ENCODE results near the gene GRB7. TPM values are rescaled to one million over a fixed set of nuclear protein-coding genes. Genes with fewer than 3 reads are reported as not detected.

Gene GRB7
- total RNA-seq, 1 experiment from 2014 or later, result 1.5 TPM

DNA sequence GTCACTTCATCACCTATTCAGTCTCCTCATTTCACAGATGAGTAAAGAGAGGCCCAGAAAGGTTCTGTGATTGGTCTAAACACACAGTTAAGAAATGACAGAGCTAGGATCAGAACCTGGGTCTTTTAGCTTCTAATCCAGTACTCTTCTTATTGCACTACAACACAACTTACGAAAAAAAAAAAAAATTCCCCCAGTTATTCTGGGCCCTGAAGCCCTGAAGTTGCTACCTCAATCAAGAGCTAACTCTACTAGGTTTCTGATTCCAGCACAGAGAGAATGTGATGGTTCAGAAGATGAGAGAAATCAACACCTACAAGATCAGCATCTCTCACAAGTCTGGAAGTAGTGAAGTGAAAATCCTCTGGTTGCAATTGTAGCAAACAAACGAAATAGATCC is 37.3 kb downstream of the GRB7 start:
- peaks cover 85% of the 10 kb centered on the region for H3K79me2 ChIP-seq (ENCODE audit: low read length)
- H2AFZ ChIP-seq (ENCODE audit: low read length), result no peak overlapping the region
- peaks cover 100% of the 10 kb centered on the region for H3K4me1 ChIP-seq (ENCODE audit: low read length)
- DNase-seq, result peak; percentile 46
- H3K4me2 ChIP-seq (ENCODE audit: low read depth, low read length, poor library complexity, severe bottlenecking), result peak overlapping the region; percentile 65
- H3K4me3 ChIP-seq (ENCODE audit: low read length), result peak overlapping the region; percentile 7; the same call in 1 of the 2 replicates
- H3K27ac ChIP-seq (ENCODE audit: low read length), result peak overlapping the region; percentile 96
- no peaks in the 10 kb centered on the region for H3K27me3 ChIP-seq (ENCODE audit: low read length)
- H3K9ac ChIP-seq (ENCODE audit: low read length), result peak overlapping the region; percentile 57
- H4K20me1 ChIP-seq (ENCODE audit: insufficient read depth, low read depth, low read length), result no peaks in the 10 kb centered on the region
- no peaks in the 10 kb centered on the region for H3K9me2 ChIP-seq (replicated peaks; ENCODE audit: insufficient read depth, low read length)
- H3K36me3 ChIP-seq (ENCODE audit: insufficient read depth, low read length), result peaks cover 41% of the 10 kb centered on the region; the same call in 1 of the 2 replicates
- H3K9me3 ChIP-seq (ENCODE audit: low read length), result no peaks in the 10 kb centered on the region

DNA sequence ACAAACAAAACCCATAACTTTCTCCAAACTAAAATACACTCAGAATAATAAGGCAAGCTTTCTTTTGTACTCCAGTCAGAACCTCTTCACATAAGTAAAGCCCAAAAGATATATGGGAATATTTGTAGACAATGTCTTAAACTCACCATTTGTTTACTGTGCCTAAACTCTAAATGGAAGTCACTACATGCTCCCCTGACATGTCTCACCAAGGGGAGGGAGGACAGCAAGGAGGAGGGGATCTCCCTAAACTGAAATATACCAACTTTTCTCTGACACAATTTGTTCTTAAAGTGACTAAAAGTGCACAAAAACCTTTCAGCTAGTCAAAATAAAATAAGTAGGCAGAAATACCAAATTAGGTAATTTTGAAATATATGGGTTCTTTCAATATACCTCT is 38.5 kb downstream of the GRB7 start:
- H4K20me1 ChIP-seq (ENCODE audit: insufficient read depth, low read depth, low read length), result no peaks in the 10 kb centered on the region
- peaks cover 47% of the 10 kb centered on the region; the same call in 1 of the 2 replicates for H3K36me3 ChIP-seq (ENCODE audit: insufficient read depth, low read length)
- peak overlapping the region; percentile 62 for H3K4me3 ChIP-seq (ENCODE audit: low read length)
- peak overlapping the region; percentile 65 for H3K4me2 ChIP-seq (ENCODE audit: low read depth, low read length, poor library complexity, severe bottlenecking)
- H3K9me2 ChIP-seq (replicated peaks; ENCODE audit: insufficient read depth, low read length), result no peaks in the 10 kb centered on the region
- no peaks in the 10 kb centered on the region for H3K9me3 ChIP-seq (ENCODE audit: low read length)
- peak overlapping the region; percentile 71 for H3K9ac ChIP-seq (ENCODE audit: low read length)
- peaks cover 98% of the 10 kb centered on the region for H3K4me1 ChIP-seq (ENCODE audit: low read length)
- H3K27ac ChIP-seq (ENCODE audit: low read length), result peak overlapping the region; percentile 96
- peak; percentile 44 for DNase-seq
- H3K79me2 ChIP-seq (ENCODE audit: low read length), result peaks cover 85% of the 10 kb centered on the region
- H3K27me3 ChIP-seq (ENCODE audit: low read length), result no peaks in the 10 kb centered on the region
- H2AFZ ChIP-seq (ENCODE audit: low read length), result no peak overlapping the region

DNA sequence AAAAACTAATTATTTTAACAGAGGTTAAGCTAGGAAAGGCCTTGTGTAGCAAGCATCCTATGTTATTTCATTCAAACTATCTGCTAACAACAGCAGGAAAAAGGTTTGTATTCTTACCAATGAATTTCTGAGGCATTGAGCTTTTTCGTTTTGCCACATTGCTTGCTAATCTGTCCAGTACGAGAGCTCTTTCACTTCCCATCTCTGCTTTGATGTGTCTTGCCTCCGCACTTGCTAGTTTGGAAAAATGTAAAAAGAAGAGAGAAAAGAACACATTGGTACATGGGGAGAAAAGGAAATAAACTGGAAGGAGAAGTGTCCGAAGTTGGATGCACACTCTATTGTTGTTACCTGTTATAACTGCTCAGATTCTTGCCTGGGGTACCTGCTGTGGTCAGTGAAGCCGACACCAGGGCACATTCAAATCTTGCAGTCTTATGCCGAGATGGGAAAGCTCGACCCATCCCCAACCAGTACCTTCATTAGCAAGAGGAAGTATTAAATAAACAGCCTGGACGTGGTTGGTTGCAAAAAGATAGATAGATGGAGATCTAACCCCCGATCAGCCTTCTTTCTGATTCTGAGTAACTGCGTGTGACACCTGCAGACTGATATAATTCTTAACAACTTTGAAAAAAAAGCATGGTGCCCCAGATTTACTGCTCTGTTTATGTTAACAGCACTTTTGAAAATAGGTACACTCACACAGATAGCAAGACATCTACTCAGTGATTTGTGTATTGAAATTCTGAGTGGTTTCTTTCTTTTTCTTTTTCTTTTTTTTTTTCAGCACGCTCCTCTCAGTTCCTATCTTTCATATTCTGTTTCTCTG is 40.0 kb downstream of the GRB7 start:
- peak; percentile 80 for DNase-seq

DNA sequence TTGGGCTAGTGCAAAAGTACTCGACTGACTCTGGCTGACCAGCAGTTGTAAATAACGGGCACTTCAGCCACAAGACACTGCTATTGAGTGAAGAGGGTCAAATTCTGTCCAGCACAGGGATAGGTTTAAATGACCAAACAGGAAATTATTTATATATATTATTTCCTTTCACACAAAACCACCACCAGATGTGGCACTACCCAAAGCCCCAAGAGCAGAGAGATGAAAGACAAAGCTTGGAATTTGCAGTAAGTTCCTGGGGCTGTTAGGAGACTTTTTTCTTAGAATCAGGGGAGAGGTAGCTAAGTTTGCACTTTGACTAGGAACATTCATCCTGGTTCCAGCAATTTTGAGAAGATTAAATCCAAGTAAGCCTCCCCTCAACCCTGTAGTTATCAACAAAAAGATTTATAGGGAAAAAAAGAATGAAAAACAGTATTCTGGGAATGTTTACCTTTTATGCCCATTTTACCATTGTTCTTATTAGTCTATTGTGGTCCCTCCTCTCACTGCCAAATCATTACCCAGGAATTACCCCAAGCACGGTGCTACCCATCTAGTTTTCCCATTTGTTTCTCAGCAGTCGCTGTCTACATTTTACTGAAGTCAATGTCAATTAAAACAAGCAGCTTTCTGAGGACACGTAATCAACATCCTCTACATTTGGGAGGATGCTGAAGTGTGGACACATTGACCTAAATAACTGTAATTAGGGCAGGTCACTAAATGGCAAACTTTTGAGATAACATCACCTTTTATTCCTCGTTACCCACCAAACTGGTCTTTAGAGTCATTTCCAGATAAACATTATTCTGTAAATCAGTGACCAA is 43.5 kb downstream of the GRB7 start:
- Histone ChIP-seq H3K9me2 (replicated peaks; ENCODE audit: insufficient read depth, low read length) (no peaks in the 10 kb centered on the region), H3K36me3 (ENCODE audit: insufficient read depth, low read length) (peaks cover 57% of the 10 kb centered on the region), H3K4me2 (ENCODE audit: low read depth, low read length, poor library complexity, severe bottlenecking) (no peak overlapping the region), H4K20me1 (ENCODE audit: insufficient read depth, low read depth, low read length) (no peaks in the 10 kb centered on the region), H3K27me3 (ENCODE audit: low read length) (no peaks in the 10 kb centered on the region), H3K79me2 (ENCODE audit: low read length) (peaks cover 73% of the 10 kb centered on the region), H3K9ac (ENCODE audit: low read length) (no peak overlapping the region), H3K27ac (ENCODE audit: low read length) (peak overlapping the region; percentile 96), H2AFZ (ENCODE audit: low read length) (no peak overlapping the region), H3K4me3 (ENCODE audit: low read length) (no peak overlapping the region), H3K4me1 (ENCODE audit: low read length) (peaks cover 67% of the 10 kb centered on the region), H3K9me3 (ENCODE audit: low read length) (no peaks in the 10 kb centered on the region)
- peak; percentile 39 for DNase-seq

More for the DNA sequence above, 40.0 kb downstream of the GRB7 start:
- peaks cover 94% of the 10 kb centered on the region for H3K4me1 ChIP-seq (ENCODE audit: low read length)
- H4K20me1 ChIP-seq (ENCODE audit: insufficient read depth, low read depth, low read length), result no peaks in the 10 kb centered on the region
- H3K27me3 ChIP-seq (ENCODE audit: low read length), result no peaks in the 10 kb centered on the region
- peak overlapping the region; percentile 71 for H3K9ac ChIP-seq (ENCODE audit: low read length)
- peak overlapping the region; percentile 96 for H3K27ac ChIP-seq (ENCODE audit: low read length)
- H3K79me2 ChIP-seq (ENCODE audit: low read length), result peaks cover 86% of the 10 kb centered on the region
- no peaks in the 10 kb centered on the region for H3K9me2 ChIP-seq (replicated peaks; ENCODE audit: insufficient read depth, low read length)
- peak overlapping the region; percentile 65 for H3K4me2 ChIP-seq (ENCODE audit: low read depth, low read length, poor library complexity, severe bottlenecking)
- peak overlapping the region; percentile 62 for H3K4me3 ChIP-seq (ENCODE audit: low read length)
- H2AFZ ChIP-seq (ENCODE audit: low read length), result no peak overlapping the region
- no peaks in the 10 kb centered on the region for H3K9me3 ChIP-seq (ENCODE audit: low read length)
- peaks cover 59% of the 10 kb centered on the region; the same call in 1 of the 2 replicates for H3K36me3 ChIP-seq (ENCODE audit: insufficient read depth, low read length)

DNA sequence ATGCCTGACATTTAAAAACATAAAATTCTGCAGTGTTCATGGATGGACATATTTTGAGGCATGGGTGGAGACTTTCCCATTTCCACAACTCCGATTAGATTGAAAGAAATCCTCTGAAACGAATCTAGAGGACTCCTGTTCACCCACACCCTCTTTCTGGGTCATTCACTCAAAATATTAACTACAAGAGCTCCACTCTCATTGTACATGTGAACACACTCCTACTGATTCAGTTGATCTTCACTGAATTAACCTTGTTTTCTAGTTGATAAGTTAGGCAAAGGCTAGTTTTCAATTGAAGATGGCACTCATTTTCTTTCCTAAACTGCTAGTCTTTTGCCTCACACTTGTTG is 44.1 kb downstream of the GRB7 start:
- no peaks in the 10 kb centered on the region for H3K27me3 ChIP-seq (ENCODE audit: low read length)
- no peak overlapping the region for H2AFZ ChIP-seq (ENCODE audit: low read length)
- H3K9ac ChIP-seq (ENCODE audit: low read length), result no peak overlapping the region
- H3K9me3 ChIP-seq (ENCODE audit: low read length), result no peaks in the 10 kb centered on the region
- no peak overlapping the region for H3K4me2 ChIP-seq (ENCODE audit: low read depth, low read length, poor library complexity, severe bottlenecking)
- H3K9me2 ChIP-seq (replicated peaks; ENCODE audit: insufficient read depth, low read length), result no peaks in the 10 kb centered on the region
- DNase-seq, result peak; percentile 39
- peaks cover 57% of the 10 kb centered on the region for H3K36me3 ChIP-seq (ENCODE audit: insufficient read depth, low read length)
- H3K4me3 ChIP-seq (ENCODE audit: low read length), result no peak overlapping the region
- peaks cover 71% of the 10 kb centered on the region for H3K79me2 ChIP-seq (ENCODE audit: low read length)
- no peaks in the 10 kb centered on the region for H4K20me1 ChIP-seq (ENCODE audit: insufficient read depth, low read depth, low read length)
- peaks cover 64% of the 10 kb centered on the region for H3K4me1 ChIP-seq (ENCODE audit: low read length)
- peak overlapping the region; percentile 96 for H3K27ac ChIP-seq (ENCODE audit: low read length)

DNA sequence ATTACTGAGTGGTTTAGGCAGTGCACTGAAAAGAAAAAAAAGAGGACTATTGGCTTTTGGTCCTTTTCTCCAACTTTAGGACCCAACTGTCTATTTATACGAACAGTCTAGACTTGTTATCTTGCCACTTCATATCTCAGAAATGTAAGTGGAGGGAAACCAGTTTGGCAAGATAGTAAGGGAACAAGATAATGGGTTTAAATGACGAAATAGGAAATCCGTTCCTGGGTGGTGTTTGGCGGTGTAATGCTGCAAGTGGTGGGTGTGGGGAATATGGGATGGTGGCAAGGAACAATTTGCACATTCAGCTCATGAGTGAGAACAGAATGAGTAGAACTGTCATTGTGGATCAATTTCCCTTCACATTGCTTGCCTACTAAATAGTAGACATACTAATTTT is 44.7 kb downstream of the GRB7 start:
- Histone ChIP-seq H3K4me3 (ENCODE audit: low read length) (no peak overlapping the region), H3K27ac (ENCODE audit: low read length) (peak overlapping the region; percentile 96; the same call in 1 of the 2 replicates), H3K79me2 (ENCODE audit: low read length) (peaks cover 70% of the 10 kb centered on the region), H3K36me3 (ENCODE audit: insufficient read depth, low read length) (peaks cover 55% of the 10 kb centered on the region), H3K9ac (ENCODE audit: low read length) (no peak overlapping the region), H2AFZ (ENCODE audit: low read length) (no peak overlapping the region), H3K4me2 (ENCODE audit: low read depth, low read length, poor library complexity, severe bottlenecking) (no peak overlapping the region), H3K9me2 (replicated peaks; ENCODE audit: insufficient read depth, low read length) (no peaks in the 10 kb centered on the region), H3K4me1 (ENCODE audit: low read length) (peaks cover 64% of the 10 kb centered on the region), H3K9me3 (ENCODE audit: low read length) (no peaks in the 10 kb centered on the region), H4K20me1 (ENCODE audit: insufficient read depth, low read depth, low read length) (no peaks in the 10 kb centered on the region), H3K27me3 (ENCODE audit: low read length) (no peaks in the 10 kb centered on the region)
- no peak for DNase-seq

DNA sequence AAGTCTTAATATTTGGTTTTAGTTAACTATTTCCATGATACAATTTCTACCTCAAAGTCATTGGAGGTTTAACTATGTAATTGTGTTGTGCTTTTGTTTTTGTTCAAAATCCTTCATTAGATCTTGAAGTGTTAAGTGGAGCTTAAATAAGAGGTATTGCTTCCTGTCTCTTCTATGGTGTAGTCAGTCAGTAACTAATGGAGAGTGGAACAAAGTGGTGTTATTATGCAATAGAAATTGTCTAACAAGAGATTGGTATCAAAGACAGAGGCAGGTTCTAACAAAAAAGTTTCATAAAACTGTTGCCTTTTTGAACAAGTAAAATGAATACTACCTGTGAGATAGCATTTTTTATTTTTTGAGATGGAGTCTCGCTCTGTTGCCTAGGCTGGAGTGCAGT is 45.2 kb downstream of the GRB7 start:
- Histone ChIP-seq H3K79me2 (ENCODE audit: low read length) (peaks cover 72% of the 10 kb centered on the region), H3K27ac (ENCODE audit: low read length) (peak overlapping the region; percentile 12)

DNA sequence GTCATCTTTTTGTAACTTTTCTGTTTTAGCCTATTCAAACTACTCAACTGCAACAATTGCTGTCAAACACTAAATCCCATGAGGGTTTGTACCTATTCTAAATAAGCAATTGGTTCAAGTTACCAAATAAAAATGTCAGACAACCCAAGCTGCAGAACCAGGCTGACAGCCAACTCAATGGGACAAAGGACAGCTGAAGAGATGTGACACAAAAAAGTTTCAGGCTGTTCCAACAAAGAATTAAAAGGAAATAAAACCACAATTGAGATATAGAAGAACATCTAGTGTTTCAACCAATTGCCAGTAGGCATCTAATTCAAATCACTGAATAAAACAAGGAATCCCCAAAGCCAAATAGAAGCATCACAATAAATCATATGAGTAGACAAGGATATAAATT is 49.3 kb downstream of the GRB7 start:
- Histone ChIP-seq H3K4me2 (ENCODE audit: low read depth, low read length, poor library complexity, severe bottlenecking) (no peak overlapping the region), H3K79me2 (ENCODE audit: low read length) (peaks cover 60% of the 10 kb centered on the region), H3K9me2 (replicated peaks; ENCODE audit: insufficient read depth, low read length) (no peaks in the 10 kb centered on the region), H3K9me3 (ENCODE audit: low read length) (no peaks in the 10 kb centered on the region), H3K36me3 (ENCODE audit: insufficient read depth, low read length) (peaks cover 67% of the 10 kb centered on the region), H4K20me1 (ENCODE audit: insufficient read depth, low read depth, low read length) (no peaks in the 10 kb centered on the region), H3K4me1 (ENCODE audit: low read length) (peaks cover 37% of the 10 kb centered on the region), H3K9ac (ENCODE audit: low read length) (no peak overlapping the region), H3K27me3 (ENCODE audit: low read length) (no peaks in the 10 kb centered on the region), H3K27ac (ENCODE audit: low read length) (peak overlapping the region; percentile 69), H3K4me3 (ENCODE audit: low read length) (no peak overlapping the region), H2AFZ (ENCODE audit: low read length) (no peak overlapping the region)
- DNase-seq, result peak; percentile 41

More for the DNA sequence above, 45.2 kb downstream of the GRB7 start:
- no peak for DNase-seq
- no peak overlapping the region for H3K4me2 ChIP-seq (ENCODE audit: low read depth, low read length, poor library complexity, severe bottlenecking)
- H3K36me3 ChIP-seq (ENCODE audit: insufficient read depth, low read length), result peaks cover 60% of the 10 kb centered on the region
- H2AFZ ChIP-seq (ENCODE audit: low read length), result no peak overlapping the region
- H3K9me3 ChIP-seq (ENCODE audit: low read length), result no peaks in the 10 kb centered on the region
- H3K9me2 ChIP-seq (replicated peaks; ENCODE audit: insufficient read depth, low read length), result no peaks in the 10 kb centered on the region
- H4K20me1 ChIP-seq (ENCODE audit: insufficient read depth, low read depth, low read length), result no peaks in the 10 kb centered on the region
- H3K4me1 ChIP-seq (ENCODE audit: low read length), result peaks cover 64% of the 10 kb centered on the region
- no peaks in the 10 kb centered on the region for H3K27me3 ChIP-seq (ENCODE audit: low read length)
- no peak overlapping the region for H3K9ac ChIP-seq (ENCODE audit: low read length)
- H3K4me3 ChIP-seq (ENCODE audit: low read length), result no peak overlapping the region

All from Karpas-422 (cell line).